Smooth muscle cell (in vitro differentiated cells): ENCODE results near the gene TMEFF1. TPM values are rescaled to one million over a fixed set of nuclear protein-coding genes. Genes with fewer than 3 reads are reported as not detected.

Experiments used
- DNase-seq: peaks from one replicate; lab custom pipeline; 2025; ENCODE audit not compliant: unreplicated experiment; lab: John Stamatoyannopoulos, UW
- H2AFZ ChIP-seq: fragments of 200-600 bp; sonication (generic); 2 replicates; pipeline ENCODE4 v1.6.0; 2016; ENCODE audit warnings: antibody characterized with exemption, low read depth, mild to moderate bottlenecking
- H3F3A ChIP-seq: fragments of 200-600 bp; sonication (generic); 2 replicates; pipeline ENCODE4 v1.6.0; 2017; ENCODE audit warnings: antibody characterized with exemption, low read depth
- H3K27ac ChIP-seq: fragments of 200-600 bp; sonication (generic); 2 replicates; pipeline ENCODE4 v1.5.1; 2016; ENCODE audit warnings: low read depth, mild to moderate bottlenecking
- H3K27me3 ChIP-seq: fragments of 200-600 bp; sonication (generic); 2 replicates; pipeline ENCODE4 v1.6.1; 2016; ENCODE audit warnings: low read depth, mild to moderate bottlenecking
- H3K36me3 ChIP-seq: fragments of 200-600 bp; sonication (generic); 2 replicates; pipeline ENCODE4 v1.5.1; 2016; ENCODE audit warnings: low read depth
- H3K4me1 ChIP-seq: fragments of 200-600 bp; sonication (generic); 2 replicates; pipeline ENCODE4 v1.5.1; 2016; ENCODE audit warnings: low read depth
- H3K4me2 ChIP-seq: fragments of 200-600 bp; sonication (generic); 2 replicates; pipeline ENCODE4 v1.6.0; 2016; ENCODE audit warnings: mild to moderate bottlenecking
- H3K4me3 ChIP-seq: fragments of 200-600 bp; sonication (generic); 2 replicates; pipeline ENCODE4 v1.5.1; 2016; ENCODE audit warnings: mild to moderate bottlenecking
- H3K79me2 ChIP-seq: fragments of 200-600 bp; sonication (generic); 2 replicates; pipeline ENCODE4 v1.6.0; 2016; ENCODE audit warnings: low read depth, mild to moderate bottlenecking
- H3K9ac ChIP-seq: fragments of 200-600 bp; sonication (generic); 2 replicates; pipeline ENCODE4 v1.6.0; 2016; ENCODE audit warnings: low read depth
- H3K9me3 ChIP-seq: fragments of 200-600 bp; sonication (generic); replicated peaks from 2 replicates; pipeline ENCODE4 v1.5.1; 2016; ENCODE audit warnings: low read depth
- H4K20me1 ChIP-seq: fragments of 200-600 bp; sonication (generic); 2 replicates; pipeline ENCODE4 v1.6.0; 2016; ENCODE audit warnings: low read depth
- CTCF ChIP-seq: fragments of 200-600 bp; sonication (generic); IDR thresholded peaks from 2 replicates; pipeline ENCODE4 v1.5.1; 2017; ENCODE audit warnings: borderline replicate concordance, mild to moderate bottlenecking, antibody characterized with exemption; ENCODE audit not compliant: insufficient read depth, poor library complexity, severe bottlenecking
- WGBS: methylation state at CpG from one replicate; pipeline ENCODE4 v1.1.7; 2016; ENCODE audit warnings: low lambda C conversion rate; 5-methylcytosine and 5-hydroxymethylcytosine counted together
- polyA plus RNA-seq: library from polyadenylated mRNA; unstranded; fragments of >200 nt; fragmentation: Nextera tagmentation; extraction: Ambion mirVana; gene quantifications from 2 replicates; pipeline ENCODE4 v1.2.1, GENCODE V29; 2016
- total RNA-seq: library from RNA; depleted of rRNA; stranded (reverse); fragments of >200 nt; gene quantifications from 2 replicates; pipeline ENCODE4 v1.2.3, GENCODE V29; 2014

Gene TMEFF1
- total and polyA plus RNA-seq, 2 experiments from 2014 or later = 1.7 to 1.8 TPM

DNA sequence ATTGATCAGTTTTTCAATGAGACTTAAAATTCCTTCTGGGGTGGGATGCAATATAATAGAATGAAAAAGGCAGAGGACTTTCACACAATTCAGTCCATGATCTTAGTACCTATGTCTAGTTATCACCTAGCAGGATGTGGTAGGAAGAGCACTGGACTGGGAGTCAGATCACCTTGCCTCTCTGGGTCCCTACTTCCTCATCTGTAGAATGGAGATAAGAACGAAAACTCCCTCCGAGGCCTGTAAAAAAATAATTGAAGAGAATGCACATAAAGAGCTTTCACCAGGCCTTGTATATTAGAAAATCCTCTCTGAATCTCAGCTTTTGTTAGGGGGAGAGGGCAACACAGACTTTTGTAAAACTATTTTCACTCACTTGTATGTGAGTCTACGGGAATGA is 681 bp upstream of the TMEFF1 start:
- no peaks in the 10 kb centered on the region for H3K9me3 ChIP-seq
- H3K4me1 ChIP-seq = peaks cover 6% of the 10 kb centered on the region
- H3K36me3 ChIP-seq = no peaks in the 10 kb centered on the region
- DNase-seq = no peak
- no peaks in the 10 kb centered on the region for H3K79me2 ChIP-seq
- H3F3A ChIP-seq = no peaks in the 10 kb centered on the region
- no peak for TF ChIP-seq CTCF
- 79% methylated on average over 3 of the region's 3 CpGs for whole genome bisulfite sequencing
- H3K27ac ChIP-seq = no peak overlapping the region
- no peaks in the 10 kb centered on the region for H4K20me1 ChIP-seq
- H2AFZ ChIP-seq = no peak overlapping the region
- no peak overlapping the region for H3K9ac ChIP-seq
- peak overlapping the region; percentile 71 for H3K4me3 ChIP-seq
- H3K4me2 ChIP-seq = peak overlapping the region; percentile 93
- no peaks in the 10 kb centered on the region for H3K27me3 ChIP-seq

- Histone ChIP-seq H3K36me3 (no peaks in the 10 kb centered on the region), H3K27me3 (no peaks in the 10 kb centered on the region), H3K9ac (peak overlapping the region; percentile 32), H4K20me1 (no peaks in the 10 kb centered on the region), H3K4me3 (peak overlapping the region; percentile 71), H3K27ac (no peak overlapping the region), H2AFZ (peak overlapping the region; percentile 88), H3K4me1 (peaks cover 6% of the 10 kb centered on the region), H3K79me2 (no peaks in the 10 kb centered on the region), H3K4me2 (peak overlapping the region; percentile 93), H3K9me3 (no peaks in the 10 kb centered on the region), H3F3A (no peaks in the 10 kb centered on the region)
- WGBS = under 1% methylated on average over 54 of the region's 108 CpGs
- DNase-seq = no peak
- TF ChIP-seq CTCF = no peak
Observed at GRCh38 chr9:100473276-100474081, 530 bp downstream of the TMEFF1 start.

- H3K9ac ChIP-seq = no peak overlapping the region
- peak overlapping the region; percentile 88 for H2AFZ ChIP-seq
- peak overlapping the region; percentile 93 for H3K4me2 ChIP-seq
- H3K79me2 ChIP-seq = no peaks in the 10 kb centered on the region
- no peaks in the 10 kb centered on the region for H3F3A ChIP-seq
- H3K4me3 ChIP-seq = peak overlapping the region; percentile 71
- H3K36me3 ChIP-seq = no peaks in the 10 kb centered on the region
- H3K27ac ChIP-seq = no peak overlapping the region
- no peaks in the 10 kb centered on the region for H3K27me3 ChIP-seq
- no peak for DNase-seq
- H3K9me3 ChIP-seq = no peaks in the 10 kb centered on the region
- peaks cover 6% of the 10 kb centered on the region for H3K4me1 ChIP-seq
- 19% methylated on average over 20 of the region's 26 CpGs for WGBS
- TF ChIP-seq CTCF = no peak
- no peaks in the 10 kb centered on the region for H4K20me1 ChIP-seq
Observed at GRCh38 chr9:100474082-100474923, 1.4 kb downstream of the TMEFF1 start.
